GM12873 (cell line): ENCODE measurements around the gene CPEB3.
A peak's percentile ranks its signal among the peaks of the same experiment; 100 is the strongest.

Source experiments
- CTCF ChIP-seq: IDR thresholded peaks from 2 replicates; pipeline ENCODE4 v1.5.1; 2012; ENCODE audit warnings: low read depth, mild to moderate bottlenecking, moderate library complexity, low read length, control low read depth; ENCODE audit not compliant: insufficient read depth; ENCODE audit errors: missing control alignments

CPEB3 gene

GRCh38 chr10:92290837-92291615, at the start of gene CPEB3, which contains the start of gene MARCHF5:
Gene CPEB3, minus strand, starts transcription at chr10:92291078. Its CDS starts 50,728 bp downstream, at chr10:92240350.
Gene MARCHF5, plus strand, starts transcription at chr10:92291167. Its CDS starts 328 bp downstream, at chr10:92291495.
- peak; percentile 60 for TF ChIP-seq CTCF

DNA sequence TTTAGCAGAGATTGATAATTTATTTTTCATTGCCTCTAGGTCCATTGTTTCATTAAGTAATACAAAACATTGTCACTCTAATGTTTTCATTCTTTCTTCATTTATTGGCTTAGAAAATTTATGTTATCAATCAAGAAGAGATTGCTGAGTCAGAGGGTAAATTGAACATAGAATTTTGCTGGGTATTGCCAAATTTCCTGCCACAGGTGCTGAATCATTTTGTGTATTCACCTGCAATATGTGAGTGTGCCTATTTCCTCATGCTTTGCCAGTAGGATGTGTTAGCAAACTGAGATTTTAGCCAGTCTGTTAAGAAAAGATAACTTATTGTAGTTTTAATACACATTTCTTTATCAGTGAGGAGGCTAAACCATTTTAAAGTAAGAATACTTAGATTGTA, 38.1 kb upstream of the CPEB3 start:
- TF ChIP-seq CTCF = no peak

DNA sequence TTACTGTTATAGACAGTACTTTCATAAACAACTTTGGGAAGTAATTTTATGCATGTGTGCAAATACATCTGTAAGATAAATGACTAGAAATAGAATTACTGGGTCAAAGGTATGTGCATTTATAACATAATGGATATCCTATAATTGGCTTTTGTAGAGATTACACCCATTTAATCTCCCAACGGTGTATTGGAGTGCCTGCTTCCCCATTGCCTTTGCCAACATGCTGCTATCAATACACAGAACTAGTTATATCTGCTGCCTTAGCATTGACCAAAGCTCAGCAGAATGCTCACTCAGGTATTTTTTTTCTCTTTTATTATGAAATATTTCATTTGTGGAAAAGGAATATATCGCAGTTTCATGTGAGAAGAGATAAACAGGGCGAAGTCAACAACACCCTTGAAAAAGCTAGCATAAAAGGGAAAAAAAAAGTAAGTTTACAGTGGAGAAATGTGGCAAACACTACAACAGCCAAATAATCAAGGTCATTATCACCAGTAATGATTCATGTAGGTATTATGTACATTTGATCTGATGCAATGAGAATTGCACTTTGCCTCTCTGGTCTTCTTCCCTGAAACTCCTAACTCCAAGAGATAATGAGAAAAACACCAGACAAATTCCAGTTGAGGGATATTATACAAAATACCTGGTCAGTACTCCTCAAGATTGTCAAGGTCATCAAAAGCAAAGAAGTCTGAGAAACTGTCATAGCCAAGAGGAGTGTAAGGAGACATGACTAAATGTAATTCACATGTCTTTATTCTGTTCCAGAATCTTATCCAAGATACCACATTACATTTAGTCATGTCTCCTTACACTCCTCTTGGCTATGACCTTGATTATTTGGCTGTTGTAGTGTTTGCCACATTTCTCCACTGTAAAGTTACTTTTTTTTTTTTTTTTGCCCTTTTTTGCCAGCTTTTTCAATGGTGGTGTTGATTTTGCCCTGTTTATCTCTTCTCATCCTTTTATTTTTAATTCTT, 36.9 kb upstream of the CPEB3 start:
- TF ChIP-seq CTCF = no peak

GRCh38 chr10:92323079-92323478, 32.2 kb upstream of the CPEB3 start:
- no peak for TF ChIP-seq CTCF

GRCh38 chr10:92316610-92317009, 25.7 kb upstream of the CPEB3 start:
- no peak for TF ChIP-seq CTCF

- TF ChIP-seq CTCF = no peak
Measured at GRCh38 chr10:92313750-92314149, 22.9 kb upstream of the CPEB3 start.

GRCh38 chr10:92309272-92309671, 18.4 kb upstream of the CPEB3 start:
- no peak for TF ChIP-seq CTCF
